Brain microvascular endothelial cell (primary cell): ENCODE results near the gene ITPR2.

Experiments used
- DNase-seq: peaks from one replicate; pipeline ENCODE4 v3.0.0-alpha.2; 2020
- H3K27ac ChIP-seq: fragments of 250-450 bp; sonication (Bioruptor Pico); 2 replicates; pipeline ENCODE4 v1.5.1; 2020; ENCODE audit warnings: mild to moderate bottlenecking, moderate library complexity
- H3K27me3 ChIP-seq: fragments of 250-450 bp; sonication (Bioruptor Pico); replicated peaks from 2 replicates; pipeline ENCODE4 v1.5.1; 2020; ENCODE audit warnings: mild to moderate bottlenecking
- H3K36me3 ChIP-seq: fragments of 250-450 bp; sonication (Bioruptor Pico); replicated peaks from 2 replicates; pipeline ENCODE4 v1.5.1; 2020; ENCODE audit warnings: mild to moderate bottlenecking
- H3K4me3 ChIP-seq: 2 replicates; pipeline ENCODE4 v1.5.1; 2011; ENCODE audit warnings: low read depth, mild to moderate bottlenecking, control low read depth, low read length, moderate library complexity
- in situ Hi-C: cut with HindIII; loops from 2 replicates; pipeline ENCODE4 v1.10.0; 2017; ENCODE audit warnings: low sequenced_read_pairs, low pct_ligation_motif_present
- TF ChIP-seq, protein P1 (sequence below): IDR thresholded peaks from 2 replicates; pipeline ENCODE4 v1.5.1; 2011; ENCODE audit warnings: low read depth, mild to moderate bottlenecking, moderate library complexity, low read length, control low read depth, inconsistent platforms; ENCODE audit errors: missing control alignments

The ITPR2 gene

DNA sequence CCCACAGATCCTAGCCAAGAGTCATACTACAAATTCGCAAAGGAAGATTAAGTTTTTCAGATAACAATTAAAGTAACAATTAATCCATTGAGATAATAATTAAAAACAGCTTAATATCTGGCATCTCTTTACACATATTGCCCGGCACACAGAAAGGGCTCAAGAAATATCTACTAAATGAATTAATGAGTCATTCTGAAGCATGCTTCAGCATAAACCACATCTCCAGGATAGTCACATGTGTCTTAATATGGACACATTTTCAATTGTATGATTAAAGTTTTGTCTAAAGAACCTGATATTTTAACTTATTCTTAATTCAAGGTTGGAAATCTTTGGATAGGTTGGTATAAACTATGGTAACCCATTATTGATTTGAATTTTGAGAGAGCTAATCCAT, 9.6 kb downstream of the ITPR2 start:
- TF ChIP-seq, protein P1, sequence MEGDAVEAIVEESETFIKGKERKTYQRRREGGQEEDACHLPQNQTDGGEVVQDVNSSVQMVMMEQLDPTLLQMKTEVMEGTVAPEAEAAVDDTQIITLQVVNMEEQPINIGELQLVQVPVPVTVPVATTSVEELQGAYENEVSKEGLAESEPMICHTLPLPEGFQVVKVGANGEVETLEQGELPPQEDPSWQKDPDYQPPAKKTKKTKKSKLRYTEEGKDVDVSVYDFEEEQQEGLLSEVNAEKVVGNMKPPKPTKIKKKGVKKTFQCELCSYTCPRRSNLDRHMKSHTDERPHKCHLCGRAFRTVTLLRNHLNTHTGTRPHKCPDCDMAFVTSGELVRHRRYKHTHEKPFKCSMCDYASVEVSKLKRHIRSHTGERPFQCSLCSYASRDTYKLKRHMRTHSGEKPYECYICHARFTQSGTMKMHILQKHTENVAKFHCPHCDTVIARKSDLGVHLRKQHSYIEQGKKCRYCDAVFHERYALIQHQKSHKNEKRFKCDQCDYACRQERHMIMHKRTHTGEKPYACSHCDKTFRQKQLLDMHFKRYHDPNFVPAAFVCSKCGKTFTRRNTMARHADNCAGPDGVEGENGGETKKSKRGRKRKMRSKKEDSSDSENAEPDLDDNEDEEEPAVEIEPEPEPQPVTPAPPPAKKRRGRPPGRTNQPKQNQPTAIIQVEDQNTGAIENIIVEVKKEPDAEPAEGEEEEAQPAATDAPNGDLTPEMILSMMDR: no peak
- Histone ChIP-seq H3K27me3 (no peaks in the 10 kb centered on the region), H3K36me3 (no peaks in the 10 kb centered on the region), H3K27ac (no peak overlapping the region), H3K4me3 (no peak overlapping the region)
- DNase-seq: peak; percentile 20
- in situ Hi-C loops: no loop called here

DNA sequence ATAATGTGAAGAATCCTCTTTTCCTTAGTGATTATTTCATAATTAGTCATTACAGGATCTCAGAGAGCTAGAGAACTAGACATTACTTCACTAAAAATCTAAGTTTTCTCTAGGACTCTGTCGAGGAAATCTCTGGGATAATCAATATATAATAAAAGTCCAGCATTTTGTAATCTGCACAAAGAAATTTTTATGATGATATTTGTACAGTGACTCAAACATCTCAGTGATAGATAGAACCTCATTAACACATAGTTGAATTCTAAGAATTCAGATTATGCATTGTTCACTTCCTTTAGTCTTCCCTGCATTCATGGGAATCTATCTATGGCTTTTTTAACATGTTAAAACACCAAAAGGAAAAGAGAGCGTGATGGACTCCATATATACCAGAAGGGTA, 11.0 kb downstream of the ITPR2 start:
- in situ Hi-C loops: no loop called here
- no peaks in the 10 kb centered on the region for H3K27me3 ChIP-seq
- no peak overlapping the region for H3K27ac ChIP-seq
- TF ChIP-seq, protein P1: no peak
- no peaks in the 10 kb centered on the region for H3K36me3 ChIP-seq
- DNase-seq: no peak
- no peak overlapping the region for H3K4me3 ChIP-seq

DNA sequence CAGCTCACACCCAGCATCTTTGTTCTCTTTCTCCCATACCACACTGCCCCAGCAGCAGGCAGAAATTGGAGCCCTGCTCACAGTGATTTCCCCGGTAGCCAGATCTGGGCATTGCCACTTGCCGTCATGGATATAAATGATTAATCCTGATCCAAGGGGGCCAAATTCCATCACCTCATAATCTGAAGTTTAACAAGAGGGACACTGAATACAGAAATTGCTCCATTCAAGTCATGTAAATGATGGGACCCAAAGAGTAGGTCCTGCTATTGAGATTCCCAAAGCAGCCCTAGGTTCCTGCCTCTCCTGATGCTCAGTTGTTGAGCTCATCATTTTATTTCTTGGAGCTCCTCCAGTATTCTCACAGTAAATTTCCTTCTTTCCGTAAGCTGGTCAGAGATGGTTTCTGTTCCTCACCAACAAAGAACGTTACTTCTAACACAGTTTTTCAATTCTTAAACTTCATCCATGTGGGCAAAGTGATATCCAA, 11.7 kb downstream of the ITPR2 start:
- peak; percentile 14 for DNase-seq
- no peak overlapping the region for H3K4me3 ChIP-seq
- TF ChIP-seq, protein P1: no peak
- H3K27me3 ChIP-seq: no peaks in the 10 kb centered on the region
- peak overlapping the region; percentile 22 for H3K27ac ChIP-seq
- in situ Hi-C loops: no loop called here
- H3K36me3 ChIP-seq: no peaks in the 10 kb centered on the region

DNA sequence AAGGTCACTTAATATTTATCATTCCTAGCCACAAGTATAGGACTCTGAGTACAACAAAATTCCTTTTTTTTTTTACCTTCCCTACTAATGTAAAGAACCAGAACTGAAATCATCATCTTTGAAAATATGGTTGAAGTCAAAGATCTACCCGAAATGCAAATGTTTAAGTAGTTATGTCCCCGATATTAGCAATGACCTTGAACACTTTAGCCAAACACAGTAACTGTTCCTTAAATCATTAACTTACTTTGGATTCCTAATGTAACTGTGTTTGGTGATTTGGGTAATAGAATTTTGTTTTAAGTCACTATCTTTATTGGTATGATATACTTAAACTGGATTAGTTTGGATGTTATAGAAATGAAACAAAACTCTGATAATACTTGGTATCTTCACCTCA, 14.4 kb downstream of the ITPR2 start:
- no peak overlapping the region for H3K27ac ChIP-seq
- in situ Hi-C loops: no loop called here
- no peaks in the 10 kb centered on the region for H3K36me3 ChIP-seq
- H3K27me3 ChIP-seq: no peaks in the 10 kb centered on the region
- TF ChIP-seq, protein P1: no peak
- no peak overlapping the region for H3K4me3 ChIP-seq
- no peak for DNase-seq

DNA sequence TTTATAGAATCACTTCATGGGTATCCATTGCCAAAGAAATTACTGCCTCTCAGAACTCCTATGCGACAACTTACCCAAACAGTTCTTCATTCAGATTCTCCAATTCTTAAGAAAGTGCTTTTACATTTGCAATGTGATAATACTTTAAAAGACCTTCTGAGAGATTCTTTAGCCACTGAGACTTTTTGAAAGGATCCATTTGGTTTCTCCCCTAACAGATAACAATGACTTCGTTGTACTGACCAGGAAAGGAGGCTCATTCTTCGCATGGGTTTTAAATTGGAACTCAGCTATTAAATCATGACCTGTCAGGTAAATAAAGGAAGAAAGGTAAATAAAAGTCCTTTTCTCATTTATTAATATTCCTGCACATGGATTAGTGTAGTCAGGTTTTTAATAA, 14.8 kb downstream of the ITPR2 start:
- no peaks in the 10 kb centered on the region for H3K27me3 ChIP-seq
- no peak for DNase-seq
- no peaks in the 10 kb centered on the region for H3K36me3 ChIP-seq
- in situ Hi-C loops: no loop called here
- TF ChIP-seq, protein P1: no peak
- H3K4me3 ChIP-seq: no peak overlapping the region
- H3K27ac ChIP-seq: no peak overlapping the region

DNA sequence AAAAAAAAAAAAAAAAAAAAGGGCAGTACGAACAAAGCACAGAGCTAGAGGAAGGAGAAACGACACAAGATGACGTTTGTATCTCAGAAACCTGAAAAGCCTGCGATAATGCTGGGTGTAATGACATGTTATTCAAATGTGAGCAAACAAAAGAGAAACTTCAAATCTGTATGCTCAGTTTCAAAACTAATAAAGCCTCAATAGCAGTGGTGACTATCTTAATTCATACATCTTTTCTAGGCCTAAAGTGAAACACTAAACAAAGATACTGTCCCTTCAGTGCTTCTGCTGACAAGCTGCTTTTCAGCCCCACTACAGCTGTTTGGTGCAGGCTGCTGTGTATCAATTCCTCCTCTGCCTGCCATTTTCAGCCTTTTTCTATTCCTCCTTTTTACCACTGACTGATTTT, 15.8 kb downstream of the ITPR2 start:
- Histone ChIP-seq H3K27me3 (no peaks in the 10 kb centered on the region), H3K36me3 (no peaks in the 10 kb centered on the region), H3K4me3 (no peak overlapping the region), H3K27ac (no peak overlapping the region)
- TF ChIP-seq, protein P1: no peak
- no peak for DNase-seq
- in situ Hi-C loops: no loop called here
